Left ventricle myocardium inferior (tissue), 1 donor: ENCODE results near the gene ATP1A1. TPM values are rescaled to one million over a fixed set of nuclear protein-coding genes. Genes with fewer than 3 reads are reported as not detected.
A peak's percentile ranks its signal among the peaks of the same experiment; 100 is the strongest.

Experiments
- DNase-seq: peaks from one replicate; pipeline ENCODE4 v3.0.0-alpha.2; 2020
- H3K27ac ChIP-seq: fragments of 200-600 bp; replicated peaks from 2 replicates; pipeline ENCODE4 v1.8.0; 2021
- H3K27me3 ChIP-seq: fragments of 200-600 bp; 2 replicates; pipeline ENCODE4 v1.8.0; 2021; ENCODE audit warnings: low read depth
- H3K36me3 ChIP-seq: fragments of 200-600 bp; 2 replicates; pipeline ENCODE4 v1.8.0; 2021
- H3K4me1 ChIP-seq: fragments of 200-600 bp; 2 replicates; pipeline ENCODE4 v1.8.0; 2021
- H3K4me3 ChIP-seq: fragments of 200-600 bp; 2 replicates; pipeline ENCODE4 v1.8.0; 2021; ENCODE audit warnings: mild to moderate bottlenecking, moderate library complexity
- H3K9me3 ChIP-seq: fragments of 200-600 bp; replicated peaks from 2 replicates; pipeline ENCODE4 v1.8.0; 2021
- intact Hi-C: fragments of 100-400 bp; cut with micrococcal nuclease; formaldehyde crosslinking; loops from one replicate; pipeline ENCODE4 v1.11.0; 2022
- total RNA-seq: library from RNA; stranded (reverse); fragmentation: NEBNext Ultra II Directional; extraction: Animal tissue kit (Norgen Biotek cat#: 25700); gene quantifications from one replicate; pipeline ENCODE4 v1.2.1, GENCODE V29; 2021
- TF ChIP-seq, protein P1 (sequence below): fragments of 200-600 bp; IDR thresholded peaks from 2 replicates; pipeline ENCODE4 v1.8.0; 2021; ENCODE audit warnings: antibody characterized with exemption, mild to moderate bottlenecking, borderline replicate concordance
- donor health status: DM: no; HTN: yes; CAD: no; lungs with severe emphysema.

The ATP1A1 gene
- total RNA-seq, 1 donor from 2014 or later: 230 TPM

GRCh38 chr1:116375887-116376728, 3.1 kb downstream of the ATP1A1 start:
- peaks cover 93% of the 10 kb centered on the region for H3K4me1 ChIP-seq
- DNase-seq: peak; percentile 78
- peak overlapping the region; percentile 96 for H3K4me3 ChIP-seq
- no peaks in the 10 kb centered on the region for H3K36me3 ChIP-seq
- no peaks in the 10 kb centered on the region for H3K27me3 ChIP-seq
- peak overlapping the region; percentile 98 for H3K27ac ChIP-seq
- TF ChIP-seq, protein P1, sequence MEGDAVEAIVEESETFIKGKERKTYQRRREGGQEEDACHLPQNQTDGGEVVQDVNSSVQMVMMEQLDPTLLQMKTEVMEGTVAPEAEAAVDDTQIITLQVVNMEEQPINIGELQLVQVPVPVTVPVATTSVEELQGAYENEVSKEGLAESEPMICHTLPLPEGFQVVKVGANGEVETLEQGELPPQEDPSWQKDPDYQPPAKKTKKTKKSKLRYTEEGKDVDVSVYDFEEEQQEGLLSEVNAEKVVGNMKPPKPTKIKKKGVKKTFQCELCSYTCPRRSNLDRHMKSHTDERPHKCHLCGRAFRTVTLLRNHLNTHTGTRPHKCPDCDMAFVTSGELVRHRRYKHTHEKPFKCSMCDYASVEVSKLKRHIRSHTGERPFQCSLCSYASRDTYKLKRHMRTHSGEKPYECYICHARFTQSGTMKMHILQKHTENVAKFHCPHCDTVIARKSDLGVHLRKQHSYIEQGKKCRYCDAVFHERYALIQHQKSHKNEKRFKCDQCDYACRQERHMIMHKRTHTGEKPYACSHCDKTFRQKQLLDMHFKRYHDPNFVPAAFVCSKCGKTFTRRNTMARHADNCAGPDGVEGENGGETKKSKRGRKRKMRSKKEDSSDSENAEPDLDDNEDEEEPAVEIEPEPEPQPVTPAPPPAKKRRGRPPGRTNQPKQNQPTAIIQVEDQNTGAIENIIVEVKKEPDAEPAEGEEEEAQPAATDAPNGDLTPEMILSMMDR: no peak
- no peaks in the 10 kb centered on the region for H3K9me3 ChIP-seq
- intact Hi-C loops: no loop called here

DNA sequence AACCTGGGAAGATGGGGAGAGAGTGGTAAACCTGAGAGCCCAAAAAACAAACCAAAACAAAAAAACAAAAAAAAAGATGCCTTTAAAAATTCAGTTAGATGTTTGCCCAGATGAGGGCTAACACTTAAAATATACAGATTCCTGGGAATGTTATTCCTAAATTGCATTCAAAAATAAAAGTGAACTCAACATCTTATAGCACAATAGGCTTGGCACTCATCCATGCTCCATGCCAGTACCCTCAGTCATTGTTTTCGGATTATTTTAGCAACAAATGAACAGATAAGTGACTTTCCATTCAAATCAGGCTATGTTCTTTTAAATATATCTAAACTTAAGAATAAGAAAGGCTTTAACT, 3.7 kb downstream of the ATP1A1 start:
- DNase-seq: no peak
- Histone ChIP-seq H3K36me3 (no peaks in the 10 kb centered on the region), H3K4me1 (peaks cover 99% of the 10 kb centered on the region), H3K27ac (peak overlapping the region; percentile 98), H3K9me3 (no peaks in the 10 kb centered on the region), H3K27me3 (no peaks in the 10 kb centered on the region), H3K4me3 (peak overlapping the region; percentile 96)
- TF ChIP-seq, protein P1: no peak
- intact Hi-C loops: no loop called here

DNA sequence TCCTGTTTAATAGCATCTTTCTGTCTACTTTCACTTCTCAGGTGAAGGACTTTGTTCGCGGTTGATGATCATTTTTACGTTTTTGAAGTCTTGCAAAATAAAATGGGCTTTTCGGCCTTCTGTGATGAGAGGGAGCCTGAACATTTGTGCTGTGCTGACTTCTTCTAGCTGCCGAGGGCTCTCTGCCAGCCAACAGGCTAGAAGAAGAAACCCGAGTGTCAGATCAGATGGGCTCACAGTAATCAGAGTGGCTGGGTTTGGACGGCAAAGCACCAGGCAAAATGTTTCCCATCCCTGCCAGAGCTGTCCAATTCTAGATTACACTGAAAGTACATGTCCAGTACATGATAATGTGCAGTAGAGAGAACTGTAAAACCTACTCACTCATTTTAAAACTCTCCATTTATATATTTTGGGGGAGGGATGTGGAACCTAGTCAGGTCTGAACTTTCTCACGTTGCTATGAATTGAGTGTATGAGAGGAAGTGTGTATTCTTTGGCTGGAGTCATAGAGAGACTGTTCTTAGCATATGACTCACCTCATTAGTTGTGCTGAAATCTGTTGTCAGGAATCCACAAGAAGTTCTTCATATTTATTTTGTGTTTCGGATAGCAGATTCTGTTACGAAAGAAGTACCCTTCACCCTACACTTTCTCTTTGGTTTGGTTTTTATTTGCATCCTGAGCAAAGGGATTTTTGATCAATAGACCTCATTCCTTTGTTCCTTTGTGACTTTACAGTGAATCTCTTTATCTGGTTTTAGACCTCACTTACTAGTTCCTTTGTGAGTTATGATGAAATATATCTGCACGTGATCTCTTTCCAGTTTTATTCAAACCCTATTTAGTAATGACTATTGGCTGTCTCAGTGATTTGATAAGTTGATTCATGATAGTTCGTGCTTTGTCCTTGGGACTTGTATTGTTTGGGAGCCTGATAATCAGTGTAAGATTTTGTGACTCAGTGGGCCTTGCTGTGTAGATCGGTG, 4.8 kb downstream of the ATP1A1 start:
- peak overlapping the region; percentile 96 for H3K4me3 ChIP-seq
- H3K27me3 ChIP-seq: no peaks in the 10 kb centered on the region
- no peaks in the 10 kb centered on the region for H3K9me3 ChIP-seq
- H3K4me1 ChIP-seq: peaks cover 100% of the 10 kb centered on the region
- DNase-seq: peak; percentile 78
- no peaks in the 10 kb centered on the region for H3K36me3 ChIP-seq
- intact Hi-C loops: no loop called here
- peak overlapping the region; percentile 98 for H3K27ac ChIP-seq
- TF ChIP-seq, protein P1: no peak

GRCh38 chr1:116379057-116379630, 6.1 kb downstream of the ATP1A1 start:
- intact Hi-C loops: no loop called here
- DNase-seq: no peak
- peaks cover 100% of the 10 kb centered on the region for H3K4me1 ChIP-seq
- H3K27ac ChIP-seq: peak overlapping the region; percentile 98
- H3K27me3 ChIP-seq: no peaks in the 10 kb centered on the region
- TF ChIP-seq, protein P1: no peak
- peak overlapping the region; percentile 8 for H3K4me3 ChIP-seq
- H3K9me3 ChIP-seq: no peaks in the 10 kb centered on the region
- peaks cover under 1% of the 10 kb centered on the region for H3K36me3 ChIP-seq

GRCh38 chr1:116379674-116380498, 6.8 kb downstream of the ATP1A1 start:
- H3K4me3 ChIP-seq: no peak overlapping the region
- H3K9me3 ChIP-seq: no peaks in the 10 kb centered on the region
- no peak for DNase-seq
- peaks cover 100% of the 10 kb centered on the region for H3K4me1 ChIP-seq
- TF ChIP-seq, protein P1: no peak
- H3K27ac ChIP-seq: peak overlapping the region; percentile 98
- H3K27me3 ChIP-seq: no peaks in the 10 kb centered on the region
- intact Hi-C loops: no loop called here
- peaks cover 8% of the 10 kb centered on the region for H3K36me3 ChIP-seq
